GM21576 (cell line): ENCODE results near the gene SKIC2.
"Not testable (repeated sequence)": the region's sequence is repeated elsewhere in the genome, so short reads cannot be mapped to it uniquely, and the experiment has no call there.

Experiments used
- ATAC-seq: cut with Tn5 transposase; IDR thresholded peaks from one replicate; pipeline ENCODE4 v1.9.1; 2021; ENCODE audit warnings: mild to moderate bottlenecking, moderate library complexity; ENCODE audit not compliant: unreplicated experiment

The SKIC2 gene

DNA sequence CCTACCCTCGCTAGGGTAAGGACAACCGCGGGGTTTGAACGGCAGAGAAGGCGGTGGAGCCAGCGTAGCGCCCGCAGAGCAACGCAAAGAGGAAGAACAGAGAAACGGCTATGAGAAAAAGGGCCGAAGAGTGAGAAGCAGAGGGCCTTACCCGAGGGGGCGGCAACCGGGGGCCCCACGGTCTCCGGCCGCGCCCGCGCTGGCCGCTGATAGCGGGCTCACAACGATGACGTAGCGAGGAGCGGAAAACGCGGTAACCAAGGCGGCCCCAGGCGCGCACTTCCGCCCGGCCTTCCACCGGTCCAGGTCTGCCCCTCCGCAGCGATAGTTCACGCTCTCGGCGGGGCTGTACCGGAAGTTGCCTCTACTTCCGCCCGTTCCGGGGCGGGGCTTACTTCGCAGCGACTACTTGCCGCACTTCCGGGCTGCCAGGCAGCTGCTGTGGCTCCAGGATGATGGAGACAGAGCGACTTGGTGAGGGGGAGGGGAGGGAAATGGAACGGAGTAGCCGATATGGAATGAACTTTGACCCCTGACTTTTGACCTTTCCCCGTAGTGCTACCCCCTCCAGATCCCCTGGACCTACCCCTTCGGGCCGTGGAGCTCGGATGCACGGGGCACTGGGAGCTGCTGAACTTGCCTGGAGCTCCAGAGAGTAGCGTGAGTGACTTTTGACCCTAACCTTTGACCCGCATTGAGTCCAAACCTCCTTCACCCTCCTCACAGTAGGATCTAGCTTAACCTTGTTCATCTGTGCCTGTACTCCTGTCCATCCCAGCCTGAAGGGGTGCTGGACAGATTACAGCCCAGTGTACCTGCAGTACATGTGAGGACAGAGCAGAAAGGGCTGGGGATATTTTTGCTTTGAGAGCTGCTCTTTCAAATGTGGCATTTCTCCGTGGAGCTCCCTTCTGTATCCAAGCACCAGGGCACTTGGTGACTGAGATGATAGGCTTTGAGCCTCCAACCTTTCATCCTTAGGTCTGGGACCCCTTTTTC is at the start of gene SKIC2, which contains the start of gene NELFE:
Gene SKIC2 (plus strand): TSS at position 435 of the 999 bp plus-strand sequence. CDS start 18 bp downstream, at position 453.
Gene NELFE (minus strand): TSS at position 231 of the 999 bp plus-strand sequence. CDS start 525 bp downstream, outside the sequence.
- peak; percentile 92 for ATAC-seq

DNA sequence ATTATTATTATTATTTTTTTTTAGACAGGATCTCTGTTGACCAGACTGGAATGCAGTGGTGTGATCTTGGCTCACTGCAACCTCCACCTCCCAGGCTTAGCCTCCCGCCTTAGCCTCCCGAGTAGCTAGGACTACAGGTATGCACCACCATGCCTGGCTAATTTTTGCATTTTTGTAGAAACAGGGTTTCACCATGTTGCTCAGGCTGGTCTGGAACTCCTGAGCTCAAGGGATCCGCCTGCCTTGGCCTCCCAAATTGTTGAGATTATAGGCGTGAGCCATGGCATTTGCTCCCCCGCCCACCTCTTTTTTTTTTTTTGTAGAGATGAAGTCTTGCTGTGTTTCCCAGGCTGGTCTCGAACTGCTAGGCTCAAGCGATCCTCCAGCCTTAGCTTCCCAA is 49.7 kb upstream of the SKIC2 start:
- ATAC-seq, result not testable (repeated sequence)

DNA sequence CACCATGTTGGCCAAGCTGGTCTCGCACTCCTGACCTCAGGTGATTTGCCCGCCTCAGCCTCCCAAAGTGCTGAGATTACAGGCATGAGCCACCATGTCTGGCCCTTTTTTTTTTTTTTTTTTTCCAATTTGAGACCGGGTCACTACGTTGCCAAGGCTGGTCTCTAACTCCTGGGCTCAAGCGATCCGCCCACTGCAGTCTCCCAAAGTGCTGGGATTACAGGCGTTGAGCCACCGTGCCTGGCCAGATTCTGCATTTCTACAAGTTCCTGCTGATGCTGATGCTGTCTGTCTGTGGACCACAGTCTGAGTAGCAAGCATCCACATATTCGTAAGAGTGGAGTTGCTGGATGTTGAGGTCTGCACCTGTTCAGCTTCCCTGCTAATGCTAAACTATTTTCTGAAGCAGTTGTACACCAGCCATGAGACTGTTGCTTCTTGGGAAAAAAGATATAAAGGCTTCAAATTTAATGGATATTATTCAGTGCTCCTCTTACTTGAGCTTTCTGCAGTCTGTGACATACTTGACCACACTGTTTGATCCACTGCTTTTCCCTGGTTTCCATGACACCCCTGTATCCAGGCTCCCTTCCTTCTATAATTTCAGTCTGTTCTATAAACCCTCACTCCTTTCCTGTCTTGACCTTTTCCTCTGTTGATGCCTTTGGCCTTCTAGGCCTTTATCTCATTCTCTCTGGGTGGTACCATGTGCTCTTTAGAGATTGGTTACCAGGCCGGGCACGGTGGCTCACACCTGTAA is 47.0 kb upstream of the SKIC2 start:
- no peak for ATAC-seq

- ATAC-seq, result no peak
Measured at GRCh38 chr6:31915351-31915750, 43.6 kb upstream of the SKIC2 start.

- ATAC-seq, result no peak
Measured at GRCh38 chr6:31915756-31916155, 43.2 kb upstream of the SKIC2 start.

GRCh38 chr6:31918069-31918720 is 40.8 kb upstream of the SKIC2 start:
- ATAC-seq, result no peak

DNA sequence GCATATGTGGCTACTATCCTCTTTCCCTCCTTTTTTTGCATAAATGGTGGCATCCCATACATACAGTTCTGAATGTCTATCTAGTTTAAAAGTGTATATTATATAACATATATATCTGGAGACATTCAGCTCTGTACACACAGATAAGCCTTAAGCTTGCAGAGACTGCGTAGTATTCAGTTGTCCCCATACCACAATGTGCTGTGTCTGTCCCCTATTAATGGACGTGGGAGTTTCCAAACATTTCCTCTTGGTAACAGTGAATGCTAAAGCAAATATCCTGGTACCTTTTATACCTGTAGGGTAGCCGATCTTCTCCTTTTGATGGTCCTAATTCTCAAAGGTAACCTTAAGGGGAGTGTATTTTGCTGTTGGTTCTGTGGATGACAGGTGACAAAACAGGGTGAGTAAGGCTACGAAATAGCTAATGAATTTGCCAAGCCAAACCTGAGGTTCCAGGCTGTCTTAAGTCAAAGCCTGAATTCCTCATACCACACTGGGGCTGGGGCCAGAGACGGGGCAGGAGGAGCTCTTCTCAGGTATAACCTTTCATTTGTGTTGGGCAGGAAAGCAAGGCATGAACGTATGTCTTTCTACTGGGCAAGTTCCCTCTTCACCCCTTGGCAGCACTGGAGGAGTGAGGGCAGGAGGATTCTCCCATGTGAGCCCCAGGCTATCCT is 39.2 kb upstream of the SKIC2 start:
- no peak for ATAC-seq

DNA sequence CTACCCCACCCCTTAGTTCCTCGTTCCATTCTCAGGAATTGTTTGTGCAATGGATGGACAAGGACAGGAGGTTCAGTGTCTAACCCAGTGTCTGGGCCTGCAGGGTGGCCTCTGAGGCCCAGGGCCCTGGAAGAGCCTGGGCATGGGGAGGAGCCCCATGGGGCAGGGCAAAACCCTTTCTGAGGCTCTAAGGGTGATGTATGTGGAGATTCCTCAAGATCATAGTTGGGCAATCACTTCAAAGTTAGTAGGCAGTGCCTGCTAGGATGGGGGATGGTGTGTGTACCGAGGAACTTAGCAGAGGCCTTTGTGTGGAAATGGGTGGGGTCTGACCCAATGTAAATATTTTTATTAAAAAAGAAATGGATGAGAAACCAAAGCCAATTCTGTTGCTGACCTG is 38.2 kb upstream of the SKIC2 start:
- ATAC-seq, result no peak

DNA sequence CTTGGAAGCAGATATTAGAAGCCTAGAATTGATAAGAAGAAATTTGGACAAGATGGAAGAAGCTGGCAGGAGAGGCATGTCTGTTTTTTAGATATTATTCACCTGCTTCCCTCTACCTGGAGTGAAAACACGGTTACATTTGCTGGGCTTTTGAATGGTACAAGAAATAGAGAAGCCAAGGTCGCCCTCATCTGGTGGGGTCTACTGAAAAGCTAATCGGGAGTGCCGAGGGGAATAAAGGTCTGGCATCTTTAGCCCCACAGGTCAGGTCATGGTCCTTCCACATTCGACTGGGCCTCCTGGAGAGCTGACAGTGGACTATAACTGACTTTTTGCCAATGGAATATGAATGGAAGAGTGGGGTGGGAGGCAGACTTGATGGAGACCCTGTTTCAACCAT is 36.0 kb upstream of the SKIC2 start:
- no peak for ATAC-seq

DNA sequence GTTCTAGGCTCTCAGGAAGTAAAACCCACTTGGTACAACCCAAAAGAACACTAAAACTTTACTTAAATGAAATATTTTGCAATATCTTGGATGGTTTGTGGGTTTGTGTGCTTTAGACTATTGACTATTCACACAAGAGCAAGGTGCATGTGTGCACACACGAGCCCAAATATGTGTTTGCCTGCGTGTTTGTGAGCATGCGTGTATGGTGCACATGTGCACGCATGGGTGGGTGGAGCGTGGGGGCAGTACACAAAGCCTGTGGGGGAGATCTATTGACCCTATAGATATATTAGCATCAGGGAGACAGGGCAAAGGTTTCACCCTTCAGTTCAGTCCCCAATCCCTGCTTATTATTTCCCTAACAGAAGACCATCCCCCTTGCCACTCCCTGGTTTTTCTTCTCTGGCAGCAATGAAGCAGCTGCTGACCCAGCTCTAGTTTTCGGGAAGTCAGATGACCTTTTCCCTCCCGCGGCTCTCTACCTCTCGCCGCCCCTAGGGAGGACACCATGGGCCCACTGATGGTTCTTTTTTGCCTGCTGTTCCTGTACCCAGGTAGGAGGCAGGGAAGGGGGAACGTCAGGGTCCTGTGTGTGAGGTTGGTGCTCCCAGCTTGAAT is 31.6 kb upstream of the SKIC2 start, which contains the start of gene C2:
Gene C2 (plus strand): TSS at position 476 of the 621 bp plus-strand sequence. CDS start 36 bp downstream, at position 512.
- ATAC-seq, result no peak

GRCh38 chr6:31927863-31928671 is 30.9 kb upstream of the SKIC2 start:
- ATAC-seq, result no peak

DNA sequence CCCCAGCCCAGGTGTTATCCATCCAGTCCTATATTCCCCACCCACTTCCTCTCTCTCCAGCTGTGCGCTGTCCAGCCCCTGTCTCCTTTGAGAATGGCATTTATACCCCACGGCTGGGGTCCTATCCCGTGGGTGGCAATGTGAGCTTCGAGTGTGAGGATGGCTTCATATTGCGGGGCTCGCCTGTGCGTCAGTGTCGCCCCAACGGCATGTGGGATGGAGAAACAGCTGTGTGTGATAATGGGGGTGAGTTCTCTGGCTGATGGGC is 30.4 kb upstream of the SKIC2 start:
- ATAC-seq, result no peak

DNA sequence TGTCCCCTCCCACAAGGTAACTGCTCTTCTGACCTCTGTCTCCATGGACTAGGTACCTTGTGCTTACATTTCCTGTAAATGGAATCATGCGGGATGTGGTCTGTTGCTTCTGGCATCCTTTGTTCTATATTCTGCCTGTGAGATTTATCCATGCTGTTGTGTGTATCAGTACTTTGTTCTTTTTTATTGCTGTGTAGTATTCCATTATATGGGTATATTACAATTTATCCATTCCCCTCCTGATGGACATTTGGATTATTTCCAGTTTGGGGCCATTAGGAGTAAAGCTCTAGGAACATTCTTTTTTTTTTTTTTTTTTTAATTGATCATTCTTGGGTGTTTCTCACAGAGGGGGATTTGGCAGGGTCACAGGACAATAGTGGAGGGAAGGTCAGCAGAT is 28.0 kb upstream of the SKIC2 start:
- no peak for ATAC-seq

DNA sequence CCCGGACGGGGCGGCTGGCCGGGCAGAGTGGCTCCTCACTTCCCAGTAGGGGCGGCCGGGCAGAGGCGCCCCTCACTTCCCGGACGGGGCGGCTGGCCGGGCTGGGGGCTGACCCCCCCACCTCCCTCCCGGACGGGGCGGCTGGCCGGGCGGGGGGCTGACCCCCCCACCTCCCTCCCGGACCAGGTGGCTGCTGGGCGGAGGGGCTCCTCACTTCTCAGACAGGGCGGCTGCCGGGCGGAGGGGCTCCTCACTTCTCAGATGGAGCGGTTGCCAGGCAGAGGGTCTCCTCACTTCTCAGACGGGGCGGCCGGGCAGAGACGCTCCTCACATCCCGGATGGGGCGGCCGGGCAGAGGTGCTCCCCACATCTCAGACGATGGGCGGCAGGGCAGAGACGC is 26.8 kb upstream of the SKIC2 start:
- not testable (repeated sequence) for ATAC-seq

DNA sequence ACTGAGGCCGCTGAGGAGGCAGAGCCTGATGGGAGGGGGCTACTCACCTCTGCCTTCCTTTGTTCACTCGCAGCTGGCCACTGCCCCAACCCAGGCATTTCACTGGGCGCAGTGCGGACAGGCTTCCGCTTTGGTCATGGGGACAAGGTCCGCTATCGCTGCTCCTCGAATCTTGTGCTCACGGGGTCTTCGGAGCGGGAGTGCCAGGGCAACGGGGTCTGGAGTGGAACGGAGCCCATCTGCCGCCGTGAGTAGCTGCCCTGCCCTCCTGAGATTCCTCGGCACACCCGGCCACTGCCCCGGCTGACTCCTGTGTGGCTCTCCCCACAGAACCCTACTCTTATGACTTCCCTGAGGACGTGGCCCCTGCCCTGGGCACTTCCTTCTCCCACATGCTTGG is 25.4 kb upstream of the SKIC2 start:
- ATAC-seq, result no peak

- ATAC-seq, result no peak
Measured at GRCh38 chr6:31935021-31935420, 24.0 kb upstream of the SKIC2 start.

DNA sequence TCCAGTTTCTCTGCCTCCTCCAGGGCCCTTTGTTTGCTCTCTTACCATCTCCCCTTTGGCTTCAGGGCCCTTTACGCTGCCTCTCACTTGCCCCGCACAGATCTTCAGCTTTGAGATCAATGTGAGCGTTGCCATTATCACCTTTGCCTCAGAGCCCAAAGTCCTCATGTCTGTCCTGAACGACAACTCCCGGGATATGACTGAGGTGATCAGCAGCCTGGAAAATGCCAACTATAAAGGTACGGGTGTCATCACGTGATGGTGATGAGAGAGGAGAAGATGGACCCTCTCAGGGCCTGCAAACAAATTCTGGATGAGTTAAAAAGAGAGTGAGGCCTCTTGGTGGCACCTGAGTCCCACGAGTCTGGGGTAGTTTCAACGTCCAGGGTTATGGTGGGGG is 23.2 kb upstream of the SKIC2 start:
- ATAC-seq, result no peak

DNA sequence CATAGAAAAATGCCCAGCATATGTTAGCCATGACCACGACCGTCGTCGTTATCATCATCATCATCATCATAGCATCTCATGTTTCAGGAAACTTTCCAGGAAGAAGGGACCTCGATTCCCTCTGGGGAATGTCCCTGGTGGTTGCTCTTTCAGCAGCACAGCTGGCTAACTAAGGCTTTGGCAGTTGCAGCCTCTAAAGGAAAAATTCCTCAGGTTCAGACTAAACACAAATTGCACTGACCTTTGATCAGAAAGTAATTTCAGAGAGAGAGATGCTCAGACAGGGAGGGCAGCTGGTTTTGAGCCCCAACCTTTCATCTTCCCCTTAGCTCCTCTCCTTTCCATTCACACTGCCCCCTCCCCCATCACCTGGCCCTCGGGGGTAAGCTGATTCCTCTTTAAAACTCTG is 18.7 kb upstream of the SKIC2 start:
- ATAC-seq, result no peak

DNA sequence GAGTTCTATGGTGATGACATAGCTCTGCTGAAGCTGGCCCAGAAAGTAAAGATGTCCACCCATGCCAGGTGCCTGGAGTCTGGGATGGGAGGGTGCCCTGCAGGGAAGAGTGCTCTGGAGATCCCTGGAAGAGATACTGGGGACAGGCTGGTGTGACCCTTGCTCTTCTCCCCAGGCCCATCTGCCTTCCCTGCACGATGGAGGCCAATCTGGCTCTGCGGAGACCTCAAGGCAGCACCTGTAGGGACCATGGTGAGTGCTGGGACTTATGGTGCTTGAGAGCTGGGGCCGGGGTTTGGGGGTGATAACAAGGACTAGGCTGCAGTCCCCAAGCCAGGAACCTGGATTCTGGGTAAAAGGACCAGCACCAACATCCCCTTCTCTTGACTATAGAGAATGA is 15.2 kb upstream of the SKIC2 start:
- ATAC-seq, result no peak

DNA sequence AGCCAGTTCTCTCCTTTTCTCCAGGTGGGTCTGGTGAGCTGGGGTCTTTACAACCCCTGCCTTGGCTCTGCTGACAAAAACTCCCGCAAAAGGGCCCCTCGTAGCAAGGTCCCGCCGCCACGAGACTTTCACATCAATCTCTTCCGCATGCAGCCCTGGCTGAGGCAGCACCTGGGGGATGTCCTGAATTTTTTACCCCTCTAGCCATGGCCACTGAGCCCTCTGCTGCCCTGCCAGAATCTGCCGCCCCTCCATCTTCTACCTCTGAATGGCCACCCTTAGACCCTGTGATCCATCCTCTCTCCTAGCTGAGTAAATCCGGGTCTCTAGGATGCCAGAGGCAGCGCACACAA is 13.8 kb upstream of the SKIC2 start:
- no peak for ATAC-seq
